ACHN (cell line): Measurements from ENCODE around the gene SIK3.
"Not testable (repeated sequence)": the region's sequence is repeated elsewhere in the genome, so short reads cannot be mapped to it uniquely, and the experiment has no call there.

Source experiments
- DNase-seq: peaks from one replicate; pipeline ENCODE4 v3.0.0-alpha.2; 2015
- in situ Hi-C: cut with HindIII; loops from 2 replicates; pipeline ENCODE4 v1.10.0; 2017; ENCODE audit warnings: low sequenced_read_pairs, low pct_ligation_motif_present, low pct_unique_long_range_greater_than_20kb

The SIK3 gene

GRCh38 chr11:117023707-117024106 lies 74.5 kb downstream of the SIK3 start:
- in situ Hi-C loops, result not testable (repeated sequence)

GRCh38 chr11:117023178-117023577 lies 75.0 kb downstream of the SIK3 start:
- in situ Hi-C loops, result no loop called here
- no peak for DNase-seq

More at GRCh38 chr11:117023707-117024106, 74.5 kb downstream of the SIK3 start:
- not testable (repeated sequence) for DNase-seq

- DNase-seq, result no peak
Measured at GRCh38 chr11:117022526-117022925, 75.7 kb downstream of the SIK3 start.

GRCh38 chr11:117020869-117021564 lies 77.2 kb downstream of the SIK3 start:
- in situ Hi-C loops, result no loop called here
- no peak for DNase-seq

More at GRCh38 chr11:117022526-117022925, 75.7 kb downstream of the SIK3 start:
- in situ Hi-C loops, result no loop called here

GRCh38 chr11:117020287-117020686 lies 77.9 kb downstream of the SIK3 start:
- in situ Hi-C loops, result no loop called here
- no peak for DNase-seq

- in situ Hi-C loops, result no loop called here
- DNase-seq, result no peak
Measured at GRCh38 chr11:117019871-117020270, 78.4 kb downstream of the SIK3 start.

- no peak for DNase-seq
- in situ Hi-C loops, result no loop called here
Measured at GRCh38 chr11:117017456-117017855, 80.8 kb downstream of the SIK3 start.

GRCh38 chr11:117016747-117017146 lies 81.5 kb downstream of the SIK3 start:
- DNase-seq, result no peak
- in situ Hi-C loops, result no loop called here

GRCh38 chr11:117016246-117016645 lies 82.0 kb downstream of the SIK3 start:
- DNase-seq, result no peak
- in situ Hi-C loops, result no loop called here

- DNase-seq, result no peak
- in situ Hi-C loops, result no loop called here
Measured at GRCh38 chr11:117011541-117011898, 86.7 kb downstream of the SIK3 start.

- in situ Hi-C loops, result no loop called here
- DNase-seq, result no peak
Measured at GRCh38 chr11:117010808-117011540, 87.3 kb downstream of the SIK3 start.

- no peak for DNase-seq
- in situ Hi-C loops, result no loop called here
Measured at GRCh38 chr11:117009905-117010605, 88.2 kb downstream of the SIK3 start.

GRCh38 chr11:117005758-117006157 lies 92.5 kb downstream of the SIK3 start:
- DNase-seq, result no peak
- in situ Hi-C loops, result no loop called here

GRCh38 chr11:117002639-117003299 lies 95.5 kb downstream of the SIK3 start:
- in situ Hi-C loops, result no loop called here
- no peak for DNase-seq

GRCh38 chr11:117000014-117000737 lies 98.1 kb downstream of the SIK3 start:
- no peak for DNase-seq
- in situ Hi-C loops, result no loop called here

- in situ Hi-C loops, result no loop called here
Measured at GRCh38 chr11:116997071-116997470, 101.2 kb downstream of the SIK3 start.

GRCh38 chr11:116994195-116994594 lies 104.0 kb downstream of the SIK3 start:
- in situ Hi-C loops, result no loop called here
- no peak for DNase-seq

More at GRCh38 chr11:116997071-116997470, 101.2 kb downstream of the SIK3 start:
- no peak for DNase-seq

GRCh38 chr11:116993599-116993998 lies 104.6 kb downstream of the SIK3 start:
- DNase-seq, result no peak
- in situ Hi-C loops, result no loop called here
